HCT116 (cell line): ENCODE data around the gene ARID3A. TPM values are rescaled to one million over a fixed set of nuclear protein-coding genes. Genes with fewer than 3 reads are reported as not detected.

Experiments used
- ATAC-seq: fragments of 200-7000 bp; cut with Tn5 transposase; 2 replicates; pipeline ENCODE4 v1.9.1; 2020; ENCODE audit warnings: mild to moderate bottlenecking, moderate library complexity
- BruUV-seq: library from RNA; stranded (reverse); fragments of 400-500 nt; replicated peaks from 2 replicates; lab custom pipeline; 2021; lab: Mats Ljungman, UMichigan
- CTCF ChIA-PET: fragments of 300-600 bp; sonication (Branson Sonifier 250); formaldehyde crosslinking; loops from one replicate; lab custom pipeline; 2021; ENCODE audit warnings: antibody characterized with exemption; lab: Charles Lee
- POLR2A ChIA-PET: fragments of 300-600, 350-600 bp; sonication (Branson Sonifier 250); formaldehyde crosslinking; loops from one replicate; lab custom pipeline; 2021; ENCODE audit warnings: antibody characterized with exemption; lab: Charles Lee
- RAD21 ChIA-PET, 2 experiments: fragments of 300-600 bp; sonication (Branson Sonifier 250); formaldehyde crosslinking; loops; one replicate each; lab custom pipeline; 2023; ENCODE audit warnings: low total read pairs in 2 of 2; ENCODE audit not compliant: uncharacterized antibody in 2 of 2, unreplicated experiment in 2 of 2, low non-redundant PET in 1 of 2; lab: Charles Lee
- DNase-seq: peaks from one replicate; pipeline ENCODE4 v3.0.0-alpha.2; 2010; ENCODE audit warnings: low read depth, low spot score
- H2AFZ ChIP-seq: fragments of 200-600 bp; shearing (Covaris generic), sonication (generic); 2 replicates; pipeline ENCODE4 v1.6.1; 2017; ENCODE audit warnings: low read depth, mixed run types, mixed read lengths, antibody characterized with exemption, low read length; ENCODE audit not compliant: poor library complexity, severe bottlenecking
- H3K27ac ChIP-seq: 2 replicates; pipeline ENCODE4 v1.5.1; 2012; ENCODE audit warnings: low read depth, low read length
- H3K27me3 ChIP-seq: fragments of 200-600 bp; sonication (generic); 2 replicates; pipeline ENCODE4 v1.6.1; 2016; ENCODE audit warnings: mixed run types, low read length, mixed read lengths; ENCODE audit not compliant: insufficient read depth
- H3K36me3 ChIP-seq, 2 experiments: fragments of 200-500 bp in 1 of 2; fragments of 200-600 bp in 1 of 2; sonication (Bioruptor generic) in 1 of 2; sonication (generic) in 1 of 2; 2 replicates each; pipeline versions ENCODE4 v1.5.1 to v1.6.1; 2014 to 2016; ENCODE audit warnings: low read length in 2 of 2, inconsistent platforms in 1 of 2, mixed read lengths in 1 of 2, mixed run types in 1 of 2; ENCODE audit not compliant: insufficient read depth in 2 of 2, control insufficient read depth in 1 of 2
- H3K4me1 ChIP-seq, 2 experiments: fragments of 200-600 bp in 1 of 2; sonication (generic) in 1 of 2; 2 replicates each; pipeline versions ENCODE4 v1.5.1 to v1.6.1; 2012 to 2017; ENCODE audit warnings: low read length in 2 of 2, inconsistent platforms in 1 of 2, mild to moderate bottlenecking in 1 of 2, mixed read lengths in 1 of 2, mixed run types in 1 of 2, moderate library complexity in 1 of 2; ENCODE audit not compliant: insufficient read depth in 2 of 2, control insufficient read depth in 1 of 2
- H3K4me2 ChIP-seq: fragments of 200-600 bp; sonication (generic); 2 replicates; pipeline ENCODE4 v1.6.1; 2017; ENCODE audit warnings: mixed run types, low read length, mixed read lengths
- H3K4me3 ChIP-seq, 2 experiments: fragments of 200-600 bp in 1 of 2; sonication (generic) in 1 of 2; replicated peaks in 1 of 2; 2 replicates each; pipeline ENCODE4 v1.5.1; 2011 to 2016; ENCODE audit warnings: low read length in 2 of 2, control low read depth in 1 of 2, low read depth in 1 of 2, mild to moderate bottlenecking in 1 of 2, mixed read lengths in 1 of 2, mixed run types in 1 of 2
- H3K79me2 ChIP-seq: fragments of 200-600 bp; sonication (generic); 2 replicates; pipeline ENCODE4 v1.6.1; 2017; ENCODE audit warnings: mild to moderate bottlenecking, mixed run types, low read length, moderate library complexity, mixed read lengths; ENCODE audit not compliant: insufficient read depth
- H3K9ac ChIP-seq: fragments of 200-600 bp; sonication (generic); 2 replicates; pipeline ENCODE4 v1.6.1; 2016; ENCODE audit warnings: low read length, mixed read lengths
- H3K9me2 ChIP-seq: fragments of 200-600 bp; sonication (generic), shearing (Covaris generic); 2 replicates; pipeline ENCODE4 v1.6.1; 2017; ENCODE audit warnings: mixed run types, mild to moderate bottlenecking, moderate library complexity; ENCODE audit not compliant: insufficient read depth
- H3K9me3 ChIP-seq, 2 experiments: fragments of 200-500 bp in 1 of 2; fragments of 200-600 bp in 1 of 2; sonication (Bioruptor generic) in 1 of 2; sonication (generic) in 1 of 2; 2 replicates each; pipeline ENCODE4 v1.6.1; 2014 to 2017; ENCODE audit warnings: low read length in 2 of 2, mixed read lengths in 2 of 2, inconsistent platforms in 1 of 2, low read depth in 1 of 2, mild to moderate bottlenecking in 1 of 2, mixed run types in 1 of 2, moderate library complexity in 1 of 2; ENCODE audit not compliant: control insufficient read depth in 1 of 2, insufficient read depth in 1 of 2
- H4K20me1 ChIP-seq: fragments of 200-600 bp; sonication (generic), shearing (Covaris generic); 2 replicates; pipeline ENCODE4 v1.6.1; 2017; ENCODE audit warnings: mixed run types, mild to moderate bottlenecking, moderate library complexity; ENCODE audit not compliant: insufficient read depth
- EGR1 ChIP-seq: IDR thresholded peaks from 2 replicates; pipeline ENCODE4 v1.6.1; 2012; ENCODE audit warnings: low read depth
- FOSL1 ChIP-seq: IDR thresholded peaks from 2 replicates; pipeline ENCODE4 v1.6.1; 2012; ENCODE audit warnings: low read depth
- JUND ChIP-seq: IDR thresholded peaks from 2 replicates; pipeline ENCODE4 v1.6.1; 2012
- POLR2A ChIP-seq: IDR thresholded peaks from 2 replicates; pipeline ENCODE4 v1.7.0; 2011; ENCODE audit warnings: borderline replicate concordance; ENCODE audit not compliant: insufficient read depth, insufficient read length; ENCODE audit errors: extremely low read depth
- POLR2AphosphoS5 ChIP-seq: IDR thresholded peaks from 2 replicates; pipeline ENCODE4 v1.6.1; 2011; ENCODE audit warnings: mild to moderate bottlenecking, low read depth, low read length, moderate library complexity
- REST ChIP-seq: IDR thresholded peaks from 2 replicates; pipeline ENCODE4 v1.6.1; 2012; ENCODE audit warnings: low read depth
- SIN3A ChIP-seq: IDR thresholded peaks from 2 replicates; pipeline ENCODE4 v1.6.1; 2012; ENCODE audit warnings: low read depth
- SRF ChIP-seq: IDR thresholded peaks from 2 replicates; pipeline ENCODE4 v1.6.1; 2012; ENCODE audit warnings: low read depth
- TCF7L2 ChIP-seq: IDR thresholded peaks from 2 replicates; pipeline ENCODE4 v1.7.0; 2011; ENCODE audit warnings: borderline replicate concordance, inconsistent platforms; ENCODE audit not compliant: insufficient read depth, insufficient read length; ENCODE audit errors: extremely low read depth
- YY1 ChIP-seq: IDR thresholded peaks from 2 replicates; pipeline ENCODE4 v1.6.1; 2011; ENCODE audit warnings: low read length, low read depth, moderate library complexity, mild to moderate bottlenecking; ENCODE audit not compliant: insufficient replicate concordance; ENCODE audit errors: extremely low read depth
- ZBTB33 ChIP-seq: IDR thresholded peaks from 2 replicates; pipeline ENCODE4 v1.6.1; 2011; ENCODE audit warnings: mild to moderate bottlenecking, low read length, moderate library complexity; ENCODE audit not compliant: insufficient replicate concordance; ENCODE audit errors: extremely low read depth
- ZNF274 ChIP-seq: fragments of 200-500 bp; sonication (Bioruptor generic); IDR thresholded peaks from 2 replicates; pipeline ENCODE4 v1.6.1; 2014; ENCODE audit warnings: mild to moderate bottlenecking, low read depth, low read length, inconsistent platforms
- intact Hi-C: fragments of 100-400 bp; cut with micrococcal nuclease; formaldehyde crosslinking; loops from 2 replicates; pipeline ENCODE4 v1.10.0; 2022
- total RNA-seq: library from RNA; stranded (reverse); gene quantifications from one replicate; pipeline ENCODE4 v1.2.1, GENCODE V29; 2021; ENCODE audit not compliant: unreplicated experiment
- TF ChIP-seq, protein P1 (sequence below): IDR thresholded peaks from 2 replicates; pipeline ENCODE4 v1.6.1; 2012
- TF ChIP-seq, protein P2 (sequence below): IDR thresholded peaks from 2 replicates; pipeline ENCODE4 v1.6.1; 2012

ARID3A gene
- total RNA-seq, 1 experiment from 2014 or later: 21.8 TPM

DNA sequence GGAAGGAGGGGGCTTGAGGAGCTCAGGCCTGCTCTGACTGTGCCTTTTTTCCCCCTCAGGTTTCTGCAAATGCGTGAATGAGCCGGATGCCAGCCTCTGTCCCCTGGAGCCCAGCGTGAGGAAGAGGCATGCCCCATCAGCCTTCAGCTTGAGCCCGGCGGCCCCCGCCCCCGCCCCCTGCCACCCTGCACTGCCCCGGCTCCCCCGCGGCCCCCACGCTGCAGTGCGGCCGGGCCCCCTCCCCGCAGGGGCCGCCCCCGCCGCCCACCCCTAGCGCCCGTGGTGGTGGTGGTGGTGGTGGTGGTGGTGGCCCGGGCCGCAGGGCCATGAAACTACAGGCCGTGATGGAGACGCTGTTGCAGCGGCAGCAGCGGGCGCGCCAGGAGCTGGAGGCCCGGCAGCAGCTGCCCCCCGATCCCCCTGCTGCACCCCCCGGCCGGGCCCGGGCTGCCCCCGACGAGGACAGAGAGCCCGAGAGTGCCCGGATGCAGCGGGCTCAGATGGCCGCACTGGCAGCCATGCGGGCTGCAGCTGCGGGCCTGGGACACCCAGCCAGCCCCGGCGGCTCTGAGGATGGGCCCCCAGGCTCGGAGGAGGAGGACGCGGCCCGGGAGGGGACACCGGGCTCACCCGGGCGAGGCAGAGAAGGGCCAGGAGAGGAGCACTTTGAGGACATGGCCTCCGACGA is 3.5 kb downstream of the ARID3A start:
- POLR2A ChIA-PET: interaction anchor here (0.6 kb wide), 1 partner anchor 251 kb away, joined by 7 read pairs; no protein-coding TSS in a partner anchor
- H3K4me3 ChIP-seq: no peak overlapping the region
- H3K9me3 ChIP-seq: no peaks in the 10 kb centered on the region
- CTCF ChIA-PET: no interaction called here
- peaks cover 0 to 4% of the 10 kb centered on the region in 2 experiments; a peak in 1 of 4 replicates for H3K36me3 ChIP-seq
- peaks cover 26 to 41% of the 10 kb centered on the region in 2 experiments for H3K4me1 ChIP-seq
- DNase-seq: no peak
- H3K79me2 ChIP-seq: peaks cover 19% of the 10 kb centered on the region
- ATAC-seq: no peak
- intact Hi-C loops: loop anchor here (10.0 kb wide), 1 partner anchor 255 kb away; no protein-coding TSS in a partner anchor
- H3K27ac ChIP-seq: no peak overlapping the region
- no peak overlapping the region for H3K9ac ChIP-seq
- BruUV-seq: no TSS peak
- RAD21 ChIA-PET: no interaction called here
- H3K27me3 ChIP-seq: no peaks in the 10 kb centered on the region
- no peak overlapping the region for H3K4me2 ChIP-seq
- TF ChIP-seq EGR1: no peak
- TF ChIP-seq, protein P1, sequence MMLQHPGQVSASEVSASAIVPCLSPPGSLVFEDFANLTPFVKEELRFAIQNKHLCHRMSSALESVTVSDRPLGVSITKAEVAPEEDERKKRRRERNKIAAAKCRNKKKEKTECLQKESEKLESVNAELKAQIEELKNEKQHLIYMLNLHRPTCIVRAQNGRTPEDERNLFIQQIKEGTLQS: no peak
- no peak for TF ChIP-seq ZNF274
- TF ChIP-seq POLR2AphosphoS5: no peak
- TF ChIP-seq ZBTB33: no peak
- no peak for TF ChIP-seq SRF
- TF ChIP-seq SIN3A: no peak
- TF ChIP-seq TCF7L2: no peak
- no peak for TF ChIP-seq JUND
- no peak for TF ChIP-seq POLR2A
- no peak for TF ChIP-seq FOSL1
- TF ChIP-seq YY1: no peak
- TF ChIP-seq REST: no peak
- TF ChIP-seq, protein P2, sequence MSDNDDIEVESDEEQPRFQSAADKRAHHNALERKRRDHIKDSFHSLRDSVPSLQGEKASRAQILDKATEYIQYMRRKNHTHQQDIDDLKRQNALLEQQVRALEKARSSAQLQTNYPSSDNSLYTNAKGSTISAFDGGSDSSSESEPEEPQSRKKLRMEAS: no peak
- TF ChIP-seq, all 23 proteins: peak for 0
- no peak overlapping the region for H2AFZ ChIP-seq
- no peaks in the 10 kb centered on the region for H4K20me1 ChIP-seq
- no peaks in the 10 kb centered on the region for H3K9me2 ChIP-seq
